ENCODE measurements around the gene MCC. TPM values are rescaled to one million over a fixed set of nuclear protein-coding genes. Genes with fewer than 3 reads are reported as not detected.

MCC gene
- total RNA-seq, 2 donors from 2014 or later: 164 to 187 TPM

DNA sequence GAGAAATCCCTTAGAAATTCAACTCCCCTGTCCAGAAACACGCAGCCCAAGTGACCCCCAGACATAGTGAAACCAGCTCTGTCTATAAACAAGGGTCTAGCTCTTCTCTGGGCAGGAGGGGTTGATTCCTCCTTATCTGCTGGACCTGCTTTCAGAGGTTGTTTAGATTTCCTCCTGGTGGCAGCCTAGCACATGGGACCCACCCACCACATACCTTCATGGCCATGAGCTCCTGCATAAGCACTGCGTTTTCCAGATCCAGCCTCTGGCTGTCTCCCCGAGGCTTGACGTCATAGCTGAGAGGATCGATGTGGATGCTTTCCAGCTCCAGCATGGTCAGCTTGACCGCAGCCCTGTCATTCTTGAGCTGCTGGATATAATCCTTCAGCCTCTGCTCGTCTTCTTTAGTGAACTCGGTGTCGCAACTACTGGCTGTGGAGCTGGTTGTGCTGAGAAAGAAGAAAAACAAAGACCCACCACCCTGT lies 434.7 kb downstream of the MCC start:
- DNase-seq: no peak
- Histone ChIP-seq H3K9ac (ENCODE audit: extremely low read depth, low read length, poor library complexity, severe bottlenecking) (no peak overlapping the region), H3K9me3 (ENCODE audit: control insufficient read depth, low read length) (no peaks in the 10 kb centered on the region), H3K36me3 (ENCODE audit: control insufficient read depth, insufficient read depth, low read length) (peaks cover 100% of the 10 kb centered on the region), H3K27me3 (ENCODE audit: control insufficient read depth, insufficient read depth, low read length, poor library complexity, severe bottlenecking) (no peaks in the 10 kb centered on the region), H3K4me1 (ENCODE audit: control insufficient read depth, insufficient read depth, low read length) (no peaks in the 10 kb centered on the region), H3K4me3 (ENCODE audit: low read length) (no peak overlapping the region), H3K27ac (ENCODE audit: low read depth, low read length) (no peak overlapping the region)
- no peaks in the 10 kb centered on the region for H3K9me3 Mint-ChIP-seq
- no peak overlapping the region for H3K4me3 Mint-ChIP-seq
- peaks cover 82% of the 10 kb centered on the region for H3K36me3 Mint-ChIP-seq (ENCODE audit: low read depth)
- H3K27me3 Mint-ChIP-seq (ENCODE audit: insufficient read depth): no peaks in the 10 kb centered on the region
- WGBS, 2 experiments (ENCODE audit: insufficient coverage in 1 of 2, insufficient read length in 1 of 2): 94 to 98% methylated on average over 6 to 9 of the region's 9 CpGs
- no peaks in the 10 kb centered on the region for H3K4me1 Mint-ChIP-seq
- TF ChIP-seq, protein P1, sequence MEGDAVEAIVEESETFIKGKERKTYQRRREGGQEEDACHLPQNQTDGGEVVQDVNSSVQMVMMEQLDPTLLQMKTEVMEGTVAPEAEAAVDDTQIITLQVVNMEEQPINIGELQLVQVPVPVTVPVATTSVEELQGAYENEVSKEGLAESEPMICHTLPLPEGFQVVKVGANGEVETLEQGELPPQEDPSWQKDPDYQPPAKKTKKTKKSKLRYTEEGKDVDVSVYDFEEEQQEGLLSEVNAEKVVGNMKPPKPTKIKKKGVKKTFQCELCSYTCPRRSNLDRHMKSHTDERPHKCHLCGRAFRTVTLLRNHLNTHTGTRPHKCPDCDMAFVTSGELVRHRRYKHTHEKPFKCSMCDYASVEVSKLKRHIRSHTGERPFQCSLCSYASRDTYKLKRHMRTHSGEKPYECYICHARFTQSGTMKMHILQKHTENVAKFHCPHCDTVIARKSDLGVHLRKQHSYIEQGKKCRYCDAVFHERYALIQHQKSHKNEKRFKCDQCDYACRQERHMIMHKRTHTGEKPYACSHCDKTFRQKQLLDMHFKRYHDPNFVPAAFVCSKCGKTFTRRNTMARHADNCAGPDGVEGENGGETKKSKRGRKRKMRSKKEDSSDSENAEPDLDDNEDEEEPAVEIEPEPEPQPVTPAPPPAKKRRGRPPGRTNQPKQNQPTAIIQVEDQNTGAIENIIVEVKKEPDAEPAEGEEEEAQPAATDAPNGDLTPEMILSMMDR (conservative IDR thresholded peaks at IDR 0.05): no peak
- no peak overlapping the region for H3K27ac Mint-ChIP-seq

DNA sequence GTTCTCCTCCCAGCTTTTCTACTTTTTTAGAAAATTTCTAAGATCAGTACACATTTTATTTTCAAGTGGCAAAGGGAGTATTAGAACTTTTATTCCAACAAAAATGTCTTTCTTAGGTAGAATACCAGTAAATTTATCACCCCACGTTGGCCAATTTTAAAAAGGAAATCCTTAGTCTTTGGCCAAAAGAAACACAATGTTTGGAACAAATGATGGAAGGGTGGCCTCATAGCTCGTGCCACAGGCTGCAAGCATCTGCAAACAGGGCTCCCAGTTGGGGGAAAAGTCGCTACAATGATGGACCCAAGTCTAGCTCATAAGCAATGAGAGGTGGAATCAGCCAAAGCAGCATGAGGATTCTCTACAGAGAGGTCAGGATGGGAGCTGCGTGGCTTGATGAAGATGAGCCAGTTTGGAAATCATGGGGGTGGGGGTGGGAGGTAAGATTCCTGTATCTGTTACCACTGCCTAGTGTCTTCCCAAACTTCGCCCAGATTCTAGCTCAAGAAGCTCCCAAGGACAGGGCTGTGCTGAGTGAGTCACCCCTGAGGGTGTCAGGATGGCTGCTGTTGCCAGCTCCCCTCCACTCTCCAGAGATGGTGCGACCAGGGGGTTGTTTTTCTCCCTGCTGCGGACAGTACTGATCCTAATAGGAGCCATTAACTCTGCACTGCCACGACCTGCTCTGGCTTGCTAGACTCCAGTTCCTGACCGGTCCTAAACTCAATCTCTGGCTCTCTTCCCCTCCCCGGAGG lies 436.0 kb downstream of the MCC start:
- Mint-ChIP-seq H3K36me3 (ENCODE audit: low read depth) (peaks cover 89% of the 10 kb centered on the region), H3K27ac (peak overlapping the region; percentile 58), H3K27me3 (ENCODE audit: insufficient read depth) (no peaks in the 10 kb centered on the region), H3K4me3 (no peak overlapping the region), H3K9me3 (no peaks in the 10 kb centered on the region), H3K4me1 (no peaks in the 10 kb centered on the region)
- Histone ChIP-seq H3K4me3 (ENCODE audit: low read length) (no peak overlapping the region), H3K9ac (ENCODE audit: extremely low read depth, low read length, poor library complexity, severe bottlenecking) (no peak overlapping the region), H3K4me1 (ENCODE audit: control insufficient read depth, insufficient read depth, low read length) (no peaks in the 10 kb centered on the region), H3K27ac (ENCODE audit: low read depth, low read length) (no peak overlapping the region), H3K9me3 (ENCODE audit: control insufficient read depth, low read length) (no peaks in the 10 kb centered on the region), H3K36me3 (ENCODE audit: control insufficient read depth, insufficient read depth, low read length) (peaks cover 100% of the 10 kb centered on the region), H3K27me3 (ENCODE audit: control insufficient read depth, insufficient read depth, low read length, poor library complexity, severe bottlenecking) (no peaks in the 10 kb centered on the region)
- no peak for DNase-seq
- TF ChIP-seq, protein P1 (conservative IDR thresholded peaks at IDR 0.05): no peak
- 95 to 98% methylated on average over 8 to 10 of the region's 10 CpGs for WGBS, 2 experiments (ENCODE audit: insufficient coverage in 1 of 2, insufficient read length in 1 of 2)

DNA sequence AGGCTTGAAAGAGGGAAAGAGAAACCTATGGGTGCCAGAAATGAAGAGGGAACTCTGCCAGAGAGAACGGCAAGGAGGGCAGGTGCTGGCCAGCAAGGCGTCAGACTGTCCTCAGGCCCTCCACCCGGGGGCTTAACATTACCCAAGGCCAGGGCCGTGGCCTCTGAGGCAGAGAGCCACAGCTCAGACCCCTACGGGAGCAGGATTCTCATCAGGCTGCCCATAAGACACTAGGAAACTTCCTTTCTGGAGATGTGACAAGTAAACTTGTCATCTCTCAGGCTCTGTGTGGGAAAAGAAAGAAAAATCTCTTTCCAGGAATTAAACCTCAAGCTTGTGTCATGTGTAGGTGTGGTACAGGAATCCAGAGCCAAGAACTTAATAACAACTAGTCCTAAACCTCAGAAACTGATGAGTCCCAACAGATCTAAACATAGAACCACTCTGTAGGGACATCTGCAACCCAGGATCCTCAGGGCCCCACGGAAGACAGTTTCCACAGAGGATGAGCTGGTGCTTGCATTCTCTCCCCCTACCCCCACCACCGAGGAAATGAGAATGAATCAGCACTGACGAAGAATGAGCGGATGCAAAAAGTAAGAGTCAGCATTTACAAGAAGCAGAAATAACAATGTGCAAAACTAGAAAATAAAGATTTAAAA lies 437.4 kb downstream of the MCC start:
- DNase-seq: no peak
- no peaks in the 10 kb centered on the region for H3K4me1 ChIP-seq (ENCODE audit: control insufficient read depth, insufficient read depth, low read length)
- H3K4me3 Mint-ChIP-seq: no peak overlapping the region
- WGBS, 2 experiments (ENCODE audit: insufficient coverage in 1 of 2, insufficient read length in 1 of 2): 83 to 93% methylated on average over 3 to 9 of the region's 9 CpGs
- TF ChIP-seq, protein P1 (conservative IDR thresholded peaks at IDR 0.05): no peak
- H3K9ac ChIP-seq (ENCODE audit: extremely low read depth, low read length, poor library complexity, severe bottlenecking): no peak overlapping the region
- no peak overlapping the region for H3K27ac ChIP-seq (ENCODE audit: low read depth, low read length)
- H3K4me3 ChIP-seq (ENCODE audit: low read length): no peak overlapping the region
- H3K9me3 ChIP-seq (ENCODE audit: control insufficient read depth, low read length): no peaks in the 10 kb centered on the region
- H3K9me3 Mint-ChIP-seq: no peaks in the 10 kb centered on the region
- no peaks in the 10 kb centered on the region for H3K27me3 Mint-ChIP-seq (ENCODE audit: insufficient read depth)
- no peaks in the 10 kb centered on the region for H3K27me3 ChIP-seq (ENCODE audit: control insufficient read depth, insufficient read depth, low read length, poor library complexity, severe bottlenecking)
- peaks cover 100% of the 10 kb centered on the region for H3K36me3 ChIP-seq (ENCODE audit: control insufficient read depth, insufficient read depth, low read length)
- peaks cover 87% of the 10 kb centered on the region for H3K36me3 Mint-ChIP-seq (ENCODE audit: low read depth)
- no peaks in the 10 kb centered on the region for H3K4me1 Mint-ChIP-seq
- peak overlapping the region; percentile 26 for H3K27ac Mint-ChIP-seq
